SKM-1 (cell line): ENCODE results near the gene ATP7B.
"Not testable (repeated sequence)": the region's sequence is repeated elsewhere in the genome, so short reads cannot be mapped to it uniquely, and the experiment has no call there.

Source experiments
- DNase-seq: peaks from one replicate; lab custom pipeline; 2025; ENCODE audit not compliant: unreplicated experiment; lab: John Stamatoyannopoulos, UW

ATP7B gene

DNA sequence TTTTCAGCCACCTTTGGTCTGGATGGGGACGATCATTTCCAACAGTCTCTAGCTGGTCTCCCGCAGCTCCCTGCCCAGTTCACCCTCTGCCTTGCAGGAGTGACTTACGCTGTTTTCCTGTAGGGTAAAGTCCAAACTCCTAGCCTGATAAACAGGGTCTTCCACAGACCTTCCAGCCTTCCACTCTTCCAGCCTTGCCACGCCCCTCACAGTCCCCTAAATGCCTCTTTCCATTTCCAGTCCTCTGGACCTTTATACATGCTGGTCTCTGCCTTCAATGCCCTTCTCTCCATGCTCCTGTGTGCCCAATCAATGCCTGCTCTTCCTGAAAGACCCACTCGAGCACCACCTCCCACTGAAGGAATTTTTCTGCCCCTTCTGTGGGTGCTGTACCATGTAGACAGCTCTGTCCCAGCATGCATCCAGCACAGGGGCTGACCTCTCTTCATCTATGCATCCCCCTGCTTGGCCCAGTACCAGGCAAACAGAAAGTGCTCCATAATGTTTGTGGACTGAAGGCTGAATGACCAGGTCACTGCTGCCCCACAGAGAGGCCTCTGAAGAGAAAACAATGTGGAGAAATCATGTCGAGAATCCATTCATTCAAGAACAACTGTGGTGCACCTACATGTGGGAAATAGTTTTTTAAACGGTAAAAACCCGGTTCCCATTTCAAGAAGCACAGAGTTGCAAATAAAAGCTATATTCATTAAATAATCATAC is 4.6 kb downstream of the ATP7B start:
- DNase-seq, result no peak

DNA sequence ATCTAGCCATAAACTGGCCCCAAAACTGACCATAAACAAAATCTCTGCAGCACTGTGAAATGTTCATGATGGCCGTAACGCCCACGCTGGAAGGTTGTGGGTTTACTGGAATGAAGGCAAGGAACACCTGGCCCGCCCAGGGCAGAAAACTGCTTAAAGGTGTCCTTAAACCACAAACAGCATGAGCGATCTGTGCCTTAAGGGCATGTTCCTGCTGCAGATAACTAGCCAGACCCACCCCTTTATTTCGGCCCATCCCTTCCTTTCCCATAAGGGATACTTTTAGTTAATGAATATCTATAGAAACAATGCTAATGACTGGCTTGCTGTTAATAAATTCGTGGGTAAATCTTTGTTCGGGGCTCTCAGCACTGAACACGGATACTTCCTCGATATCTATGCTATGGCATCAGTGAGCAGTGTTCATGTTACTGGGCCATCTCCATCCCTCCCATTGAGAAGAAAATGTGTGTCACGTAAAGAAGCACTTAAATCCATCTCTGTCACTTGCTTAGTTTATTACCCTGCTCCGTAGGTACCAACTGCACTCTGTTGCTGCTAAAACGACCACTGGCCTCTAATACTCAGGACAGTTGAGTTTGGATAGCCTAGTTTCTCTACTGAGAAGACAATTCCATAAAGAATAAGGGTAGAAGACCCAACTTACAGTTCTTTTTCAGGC is 5.3 kb downstream of the ATP7B start:
- DNase-seq, result no peak

DNA sequence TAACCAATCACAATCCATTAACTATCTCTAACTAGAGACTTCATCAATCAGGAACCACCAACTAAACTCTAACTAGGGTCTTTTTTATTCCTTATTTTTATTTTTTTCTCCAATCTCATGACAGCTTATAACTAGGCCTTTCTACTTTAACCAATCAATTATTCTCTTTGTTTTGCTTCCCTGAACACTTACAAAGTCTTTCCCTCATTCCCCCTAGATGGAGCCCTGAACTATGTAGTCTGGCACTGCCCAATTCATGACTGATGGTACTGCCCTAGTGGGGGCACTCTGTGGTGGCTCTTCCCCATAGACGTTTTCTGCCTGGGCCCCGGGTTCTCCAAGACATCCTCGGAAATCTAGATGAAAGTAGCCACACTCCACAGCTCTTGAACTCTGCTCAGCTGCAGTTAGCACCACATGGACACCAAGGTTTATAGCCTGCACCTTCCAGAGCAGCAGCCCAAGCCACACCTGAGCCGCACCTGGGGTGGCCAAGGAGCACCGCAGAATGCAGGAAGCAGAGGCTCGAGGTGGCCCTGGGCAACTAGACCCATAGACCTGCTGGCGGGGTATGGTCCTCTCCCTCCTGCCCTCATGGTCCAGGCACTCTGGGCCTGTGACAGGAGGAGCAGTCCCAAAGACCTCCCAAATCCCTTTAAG is 6.6 kb downstream of the ATP7B start:
- no peak for DNase-seq

- no peak for DNase-seq
These were observed 7.7 kb downstream of the ATP7B start for GRCh38 chr13:52003541-52003940.

- no peak for DNase-seq
These were observed 8.9 kb downstream of the ATP7B start for GRCh38 chr13:52002361-52002760.

GRCh38 chr13:52001120-52001731 is 10.0 kb downstream of the ATP7B start:
- DNase-seq, result peak; percentile 71

- no peak for DNase-seq
These were observed 11.3 kb downstream of the ATP7B start for GRCh38 chr13:51999921-52000320.

- no peak for DNase-seq
These were observed 11.7 kb downstream of the ATP7B start for GRCh38 chr13:51999510-51999911.

DNA sequence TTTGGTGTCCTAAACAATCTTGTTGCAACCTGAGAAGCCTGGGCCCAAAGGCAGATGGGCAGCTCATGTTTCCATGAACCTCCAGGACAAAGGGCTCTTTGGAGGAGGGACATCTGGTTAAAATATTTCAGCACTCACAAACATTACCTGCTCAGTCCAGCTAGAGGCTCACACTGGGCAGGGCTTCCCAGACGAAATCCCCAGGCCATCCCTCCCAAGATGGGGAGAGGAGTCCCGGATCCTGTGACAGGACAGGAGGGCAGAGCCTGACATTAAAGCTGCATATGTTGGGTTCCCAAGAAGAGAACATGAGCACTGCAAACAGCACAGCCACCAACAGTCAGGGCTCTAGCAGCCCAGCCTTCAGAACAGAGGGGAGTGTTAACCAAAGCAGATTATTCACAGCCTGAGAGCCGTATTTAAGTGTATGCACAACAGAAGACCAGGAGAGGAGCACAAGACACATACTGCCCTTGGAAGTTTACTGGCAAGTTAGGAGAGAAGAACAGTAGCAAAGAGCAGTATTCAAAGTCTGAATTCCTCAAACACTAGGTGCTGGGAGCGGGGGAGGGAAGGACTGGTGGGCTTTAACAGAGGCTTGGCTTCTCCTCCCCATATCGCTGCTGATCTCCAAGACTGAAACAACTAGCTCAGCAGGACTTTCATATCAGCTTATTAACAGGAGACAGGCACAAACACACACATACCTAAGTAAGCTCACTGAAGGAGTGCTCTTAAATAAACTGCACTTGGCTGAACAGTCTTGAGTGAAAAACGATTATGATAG is 12.3 kb downstream of the ATP7B start:
- DNase-seq, result no peak

DNA sequence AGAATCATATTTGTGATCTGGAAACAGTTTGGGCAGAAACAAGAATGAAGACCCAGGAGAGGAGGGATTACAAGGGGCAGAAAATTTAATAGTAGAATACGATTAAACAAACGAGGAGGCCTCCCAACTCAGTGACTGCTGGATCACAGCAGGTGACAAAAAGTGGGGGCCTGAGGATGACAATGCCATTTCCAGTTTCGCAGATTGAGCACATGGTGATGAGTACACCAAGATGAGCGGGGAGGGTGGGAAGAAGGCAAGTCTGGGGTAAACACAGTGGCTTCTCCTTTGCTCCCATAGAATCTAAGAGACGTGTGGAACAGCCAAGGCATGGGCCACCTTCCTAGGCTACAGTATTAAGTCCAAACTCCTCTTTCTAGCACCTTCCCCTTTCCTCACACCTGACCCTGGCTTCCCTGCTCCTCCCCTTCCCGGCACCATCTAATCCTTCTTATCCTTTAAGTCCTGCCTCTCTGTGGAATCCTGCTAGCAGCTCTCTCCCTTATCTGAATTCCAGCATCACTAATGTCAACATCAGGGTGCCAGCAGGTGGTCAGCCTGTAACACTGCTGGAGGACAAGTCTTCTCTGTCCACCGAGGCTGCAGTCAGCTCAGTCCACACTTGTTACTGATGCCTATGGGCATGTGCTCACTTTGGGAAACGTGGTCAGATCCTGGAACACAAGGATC is 13.5 kb downstream of the ATP7B start:
- no peak for DNase-seq

DNA sequence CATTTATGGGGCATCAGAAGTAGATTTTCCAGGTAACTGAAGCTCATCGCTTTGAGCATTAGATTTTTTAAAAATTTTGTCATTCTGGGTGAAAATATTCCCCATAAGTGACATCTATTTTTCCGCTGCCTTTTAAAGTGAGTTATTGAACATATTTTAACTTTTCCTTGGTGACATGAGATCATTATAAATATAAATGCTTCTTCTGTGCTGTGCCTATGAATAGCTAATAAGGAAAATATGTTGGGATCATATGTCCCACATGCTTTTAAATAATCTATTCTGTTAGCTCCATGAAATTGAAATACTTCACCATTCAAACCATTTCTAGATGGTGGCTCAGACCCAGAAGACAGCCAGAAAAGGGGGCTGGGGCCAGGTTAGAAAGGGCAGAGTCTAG is 14.1 kb downstream of the ATP7B start:
- DNase-seq, result no peak

GRCh38 chr13:51996641-51997040 is 14.6 kb downstream of the ATP7B start:
- no peak for DNase-seq

- no peak for DNase-seq
These were observed 15.3 kb downstream of the ATP7B start for GRCh38 chr13:51995677-51996551.

DNA sequence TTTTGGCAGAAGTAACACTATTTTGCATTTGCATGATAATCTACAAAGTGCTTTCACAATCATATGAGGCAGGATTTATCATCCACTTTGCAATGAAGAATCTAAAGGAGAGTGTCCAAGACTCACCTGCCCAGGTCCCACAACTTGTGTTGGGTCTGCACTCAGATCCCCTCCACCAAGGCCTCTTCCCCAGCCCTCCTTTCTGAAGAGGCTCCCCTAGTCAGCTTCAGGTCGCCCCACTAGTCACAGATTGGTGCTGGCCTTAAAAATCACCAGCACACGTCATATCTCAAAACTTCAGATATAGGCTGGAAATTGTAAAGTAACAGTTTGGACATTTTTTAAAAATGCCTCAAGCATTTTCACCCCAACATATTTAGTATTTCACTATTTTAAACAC is 17.5 kb downstream of the ATP7B start:
- DNase-seq, result no peak

GRCh38 chr13:51988988-51989618 is 22.1 kb downstream of the ATP7B start:
- DNase-seq, result no peak

DNA sequence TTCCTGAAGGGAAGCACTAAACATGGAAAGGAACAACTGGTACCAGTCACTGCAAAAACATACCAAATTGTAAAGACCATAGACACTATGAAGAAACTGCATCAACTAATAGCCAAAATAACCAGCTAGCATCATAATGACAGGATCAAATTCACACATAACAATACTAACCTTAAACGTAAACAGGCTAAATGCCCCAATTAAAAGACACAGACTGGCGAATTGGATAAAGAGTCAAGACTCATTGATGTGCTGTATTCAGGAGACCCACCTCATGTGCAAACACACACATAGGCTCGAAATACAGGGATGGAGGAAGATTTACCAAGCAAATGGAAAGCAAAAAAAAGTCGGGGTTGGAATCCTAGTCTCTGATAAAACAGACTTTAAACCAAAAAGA is 26.3 kb downstream of the ATP7B start:
- not testable (repeated sequence) for DNase-seq

- DNase-seq, result not testable (repeated sequence)
These were observed 28.0 kb downstream of the ATP7B start for GRCh38 chr13:51983292-51983691.

DNA sequence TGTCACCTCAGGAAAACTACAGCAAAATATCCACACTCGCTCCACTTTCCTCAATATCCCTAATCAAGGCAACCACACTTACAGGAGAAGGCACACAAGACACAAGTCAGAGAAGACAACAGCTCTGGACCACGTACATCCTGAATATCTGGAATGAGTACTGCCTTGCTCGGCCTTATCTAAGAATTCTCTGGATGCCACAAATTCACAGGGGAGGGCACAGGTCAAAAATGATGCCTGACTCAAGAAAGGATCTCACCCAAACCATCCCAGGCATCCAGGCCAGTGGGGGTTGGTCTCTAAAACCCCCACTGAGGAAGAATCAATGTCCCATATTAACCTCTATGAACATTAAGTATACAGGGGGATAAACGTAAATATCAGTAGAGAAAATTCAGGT is 29.9 kb downstream of the ATP7B start:
- no peak for DNase-seq

DNA sequence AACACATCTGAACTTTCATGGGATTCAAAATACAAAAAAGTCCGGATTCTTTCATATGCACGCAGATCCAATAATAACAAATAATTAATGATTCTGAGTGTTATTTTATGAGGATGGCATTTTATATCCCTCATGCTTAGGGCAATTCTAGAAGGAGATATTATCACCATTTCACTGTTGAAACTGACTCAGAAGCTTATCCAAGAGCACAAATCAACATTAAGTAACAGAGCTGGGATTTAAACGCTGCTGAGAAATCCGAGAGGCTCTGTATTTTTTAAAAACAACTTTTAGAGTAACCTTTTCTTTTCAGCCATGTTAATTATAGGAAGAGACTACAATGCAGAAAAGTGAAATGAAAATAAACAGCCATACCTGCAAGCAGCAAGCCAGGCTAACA is 30.3 kb downstream of the ATP7B start:
- DNase-seq, result no peak
